Gastrocnemius medialis (tissue), 4 donors: ENCODE results near the gene CTIF.

Source experiments
- POLR2A ChIP-seq, 2 donors: fragments of 450-650 bp; IDR thresholded peaks; one replicate each; pipeline ENCODE4 v1.6.1; 2017; ENCODE audit warnings: antibody characterized with exemption in 2 of 2, mild to moderate bottlenecking in 2 of 2, moderate library complexity in 2 of 2
- TF ChIP-seq, protein P1 (sequence below), 5 experiments: fragments of 450-650 bp in 3 of 5; fragments of 200-600 bp in 2 of 5; sonication (generic) in 2 of 5; IDR thresholded peaks in 4 of 5; conservative IDR thresholded peaks in 1 of 5; 1 replicate in 4 of 5; 2 replicates in 1 of 5; pipeline ENCODE4 v1.5.1; 2016 to 2019; ENCODE audit warnings: antibody characterized with exemption in 5 of 5, mild to moderate bottlenecking in 3 of 5, moderate library complexity in 3 of 5

DNA sequence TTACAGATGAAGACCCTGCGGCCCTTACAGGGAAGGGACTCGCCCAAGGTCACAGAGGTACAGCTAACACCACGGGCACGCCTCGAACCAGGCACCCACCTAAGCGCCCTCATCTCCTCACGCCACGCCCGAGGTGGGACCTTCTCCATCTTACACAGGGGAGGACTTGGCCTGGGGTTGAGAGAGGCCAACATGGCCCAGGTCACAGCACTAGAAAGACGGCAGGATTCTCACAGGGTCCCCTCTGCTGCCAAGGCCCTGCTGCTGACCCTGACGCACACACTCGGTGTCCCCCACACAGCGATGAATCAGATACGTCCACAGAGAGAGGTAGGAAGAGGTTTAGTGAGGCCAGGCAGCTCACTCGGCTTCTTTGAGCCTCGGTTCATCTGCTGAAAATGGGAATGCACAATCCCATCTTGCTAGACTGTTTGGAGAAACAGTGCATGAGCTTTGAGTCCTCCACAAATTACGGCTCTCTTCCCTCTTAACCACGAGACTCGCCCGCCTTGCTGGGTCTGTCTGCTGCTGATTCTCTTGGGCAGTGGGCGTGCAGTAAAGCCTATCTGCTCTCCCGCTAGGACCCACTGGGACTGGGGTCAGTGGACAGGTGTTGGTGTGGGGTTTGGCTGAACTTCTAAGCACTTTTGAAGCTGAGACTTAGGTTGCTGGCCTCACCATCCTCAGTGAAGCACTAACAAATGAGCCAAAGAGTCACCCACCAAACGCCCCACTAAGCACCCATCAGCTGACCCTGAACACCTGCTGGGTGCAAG lies 332.7 kb downstream of the CTIF start:
- no peak for TF ChIP-seq POLR2A (IDR thresholded peaks at IDR 0.05)
- TF ChIP-seq, protein P1, sequence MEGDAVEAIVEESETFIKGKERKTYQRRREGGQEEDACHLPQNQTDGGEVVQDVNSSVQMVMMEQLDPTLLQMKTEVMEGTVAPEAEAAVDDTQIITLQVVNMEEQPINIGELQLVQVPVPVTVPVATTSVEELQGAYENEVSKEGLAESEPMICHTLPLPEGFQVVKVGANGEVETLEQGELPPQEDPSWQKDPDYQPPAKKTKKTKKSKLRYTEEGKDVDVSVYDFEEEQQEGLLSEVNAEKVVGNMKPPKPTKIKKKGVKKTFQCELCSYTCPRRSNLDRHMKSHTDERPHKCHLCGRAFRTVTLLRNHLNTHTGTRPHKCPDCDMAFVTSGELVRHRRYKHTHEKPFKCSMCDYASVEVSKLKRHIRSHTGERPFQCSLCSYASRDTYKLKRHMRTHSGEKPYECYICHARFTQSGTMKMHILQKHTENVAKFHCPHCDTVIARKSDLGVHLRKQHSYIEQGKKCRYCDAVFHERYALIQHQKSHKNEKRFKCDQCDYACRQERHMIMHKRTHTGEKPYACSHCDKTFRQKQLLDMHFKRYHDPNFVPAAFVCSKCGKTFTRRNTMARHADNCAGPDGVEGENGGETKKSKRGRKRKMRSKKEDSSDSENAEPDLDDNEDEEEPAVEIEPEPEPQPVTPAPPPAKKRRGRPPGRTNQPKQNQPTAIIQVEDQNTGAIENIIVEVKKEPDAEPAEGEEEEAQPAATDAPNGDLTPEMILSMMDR (IDR thresholded peaks at IDR 0.05 in 4 of 5, conservative IDR thresholded peaks at IDR 0.05 in 1 of 5), result no peak
